ENCODE measurements around the gene FHIT. TPM values are rescaled to one million over a fixed set of nuclear protein-coding genes. Genes with fewer than 3 reads are reported as not detected.

The FHIT gene
- total and polyA plus RNA-seq, 4 donors: 2.1 to 14.7 (median 6.6) TPM

DNA sequence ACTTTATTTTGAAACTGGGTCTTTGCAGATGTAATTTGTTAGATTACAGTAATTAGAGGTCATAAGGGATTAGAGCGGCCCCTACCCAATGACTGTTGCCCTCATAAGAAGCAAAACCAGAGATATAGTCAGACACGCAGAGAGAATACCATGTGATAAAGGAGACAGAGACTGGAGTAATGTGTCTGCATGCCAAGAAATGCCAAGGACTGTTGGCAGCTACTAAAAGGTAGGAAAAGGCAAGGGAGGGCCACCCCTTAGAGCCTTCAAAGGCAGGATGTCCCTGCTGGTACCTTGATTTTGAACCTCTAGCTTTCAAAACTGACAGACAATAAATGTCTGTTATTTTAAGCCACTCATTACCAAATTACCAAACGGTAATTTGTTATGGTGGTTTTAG, 548.2 kb downstream of the FHIT start:
- Histone ChIP-seq H3K4me3 (ENCODE audit: low read depth in 1 of 3, low read length in 3 of 3) (no peak overlapping the region), H3K9me3 (ENCODE audit: control insufficient read depth in 4 of 4, low read length in 3 of 4) (no peaks in the 10 kb centered on the region), H3K27ac (ENCODE audit: low read depth in 1 of 2, low read length in 2 of 2) (no peak overlapping the region), H3K9ac (ENCODE audit: low read depth in 1 of 2, low read length in 2 of 2) (no peak overlapping the region), H3K4me1 (ENCODE audit: control insufficient read depth in 4 of 4, insufficient read depth in 4 of 4, low read length in 3 of 4) (no peaks in the 10 kb centered on the region), H3K27me3 (ENCODE audit: control insufficient read depth in 4 of 4, insufficient read depth in 4 of 4, low read length in 3 of 4) (no peaks in the 10 kb centered on the region), H3K36me3 (ENCODE audit: control insufficient read depth in 4 of 4, insufficient read depth in 3 of 4, low read depth in 1 of 4, low read length in 3 of 4) (no peaks in the 10 kb centered on the region)
- 82% methylated on average over 3 of the region's 3 CpGs for WGBS
- DNase-seq (ENCODE audit: low spot score): no peak
- TF ChIP-seq EGR1 (IDR thresholded peaks at IDR 0.05; ENCODE audit: low read depth in 2 of 2) (no peak), RAD21 (IDR thresholded peaks at IDR 0.05) (no peak), HNF4G (IDR thresholded peaks at IDR 0.05) (no peak), NR2F2 (IDR thresholded peaks at IDR 0.05) (no peak), FOXA1 (IDR thresholded peaks at IDR 0.05) (no peak), HNF4A (conservative IDR thresholded peaks at IDR 0.05) (no peak), GABPA (IDR thresholded peaks at IDR 0.05 in 1 of 2, conservative IDR thresholded peaks at IDR 0.05 in 1 of 2) (no peak), FOXA2 (IDR thresholded peaks at IDR 0.05) (no peak), RXRA (IDR thresholded peaks at IDR 0.05) (no peak), TAF1 (conservative IDR thresholded peaks at IDR 0.05) (no peak), YY1 (IDR thresholded peaks at IDR 0.05) (no peak), SP1 (IDR thresholded peaks at IDR 0.05) (no peak), JUND (IDR thresholded peaks at IDR 0.05) (no peak)
- TF ChIP-seq, protein P1, sequence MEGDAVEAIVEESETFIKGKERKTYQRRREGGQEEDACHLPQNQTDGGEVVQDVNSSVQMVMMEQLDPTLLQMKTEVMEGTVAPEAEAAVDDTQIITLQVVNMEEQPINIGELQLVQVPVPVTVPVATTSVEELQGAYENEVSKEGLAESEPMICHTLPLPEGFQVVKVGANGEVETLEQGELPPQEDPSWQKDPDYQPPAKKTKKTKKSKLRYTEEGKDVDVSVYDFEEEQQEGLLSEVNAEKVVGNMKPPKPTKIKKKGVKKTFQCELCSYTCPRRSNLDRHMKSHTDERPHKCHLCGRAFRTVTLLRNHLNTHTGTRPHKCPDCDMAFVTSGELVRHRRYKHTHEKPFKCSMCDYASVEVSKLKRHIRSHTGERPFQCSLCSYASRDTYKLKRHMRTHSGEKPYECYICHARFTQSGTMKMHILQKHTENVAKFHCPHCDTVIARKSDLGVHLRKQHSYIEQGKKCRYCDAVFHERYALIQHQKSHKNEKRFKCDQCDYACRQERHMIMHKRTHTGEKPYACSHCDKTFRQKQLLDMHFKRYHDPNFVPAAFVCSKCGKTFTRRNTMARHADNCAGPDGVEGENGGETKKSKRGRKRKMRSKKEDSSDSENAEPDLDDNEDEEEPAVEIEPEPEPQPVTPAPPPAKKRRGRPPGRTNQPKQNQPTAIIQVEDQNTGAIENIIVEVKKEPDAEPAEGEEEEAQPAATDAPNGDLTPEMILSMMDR (IDR thresholded peaks at IDR 0.05; ENCODE audit: low read depth, low read length, missing input control): no peak
- TF ChIP-seq, protein P2, sequence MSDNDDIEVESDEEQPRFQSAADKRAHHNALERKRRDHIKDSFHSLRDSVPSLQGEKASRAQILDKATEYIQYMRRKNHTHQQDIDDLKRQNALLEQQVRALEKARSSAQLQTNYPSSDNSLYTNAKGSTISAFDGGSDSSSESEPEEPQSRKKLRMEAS (IDR thresholded peaks at IDR 0.05): no peak
- TF ChIP-seq, protein P3, sequence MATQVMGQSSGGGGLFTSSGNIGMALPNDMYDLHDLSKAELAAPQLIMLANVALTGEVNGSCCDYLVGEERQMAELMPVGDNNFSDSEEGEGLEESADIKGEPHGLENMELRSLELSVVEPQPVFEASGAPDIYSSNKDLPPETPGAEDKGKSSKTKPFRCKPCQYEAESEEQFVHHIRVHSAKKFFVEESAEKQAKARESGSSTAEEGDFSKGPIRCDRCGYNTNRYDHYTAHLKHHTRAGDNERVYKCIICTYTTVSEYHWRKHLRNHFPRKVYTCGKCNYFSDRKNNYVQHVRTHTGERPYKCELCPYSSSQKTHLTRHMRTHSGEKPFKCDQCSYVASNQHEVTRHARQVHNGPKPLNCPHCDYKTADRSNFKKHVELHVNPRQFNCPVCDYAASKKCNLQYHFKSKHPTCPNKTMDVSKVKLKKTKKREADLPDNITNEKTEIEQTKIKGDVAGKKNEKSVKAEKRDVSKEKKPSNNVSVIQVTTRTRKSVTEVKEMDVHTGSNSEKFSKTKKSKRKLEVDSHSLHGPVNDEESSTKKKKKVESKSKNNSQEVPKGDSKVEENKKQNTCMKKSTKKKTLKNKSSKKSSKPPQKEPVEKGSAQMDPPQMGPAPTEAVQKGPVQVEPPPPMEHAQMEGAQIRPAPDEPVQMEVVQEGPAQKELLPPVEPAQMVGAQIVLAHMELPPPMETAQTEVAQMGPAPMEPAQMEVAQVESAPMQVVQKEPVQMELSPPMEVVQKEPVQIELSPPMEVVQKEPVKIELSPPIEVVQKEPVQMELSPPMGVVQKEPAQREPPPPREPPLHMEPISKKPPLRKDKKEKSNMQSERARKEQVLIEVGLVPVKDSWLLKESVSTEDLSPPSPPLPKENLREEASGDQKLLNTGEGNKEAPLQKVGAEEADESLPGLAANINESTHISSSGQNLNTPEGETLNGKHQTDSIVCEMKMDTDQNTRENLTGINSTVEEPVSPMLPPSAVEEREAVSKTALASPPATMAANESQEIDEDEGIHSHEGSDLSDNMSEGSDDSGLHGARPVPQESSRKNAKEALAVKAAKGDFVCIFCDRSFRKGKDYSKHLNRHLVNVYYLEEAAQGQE (IDR thresholded peaks at IDR 0.05): no peak
- TF ChIP-seq, protein P4, sequence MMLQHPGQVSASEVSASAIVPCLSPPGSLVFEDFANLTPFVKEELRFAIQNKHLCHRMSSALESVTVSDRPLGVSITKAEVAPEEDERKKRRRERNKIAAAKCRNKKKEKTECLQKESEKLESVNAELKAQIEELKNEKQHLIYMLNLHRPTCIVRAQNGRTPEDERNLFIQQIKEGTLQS (IDR thresholded peaks at IDR 0.05): no peak
- TF ChIP-seq, protein P5, sequence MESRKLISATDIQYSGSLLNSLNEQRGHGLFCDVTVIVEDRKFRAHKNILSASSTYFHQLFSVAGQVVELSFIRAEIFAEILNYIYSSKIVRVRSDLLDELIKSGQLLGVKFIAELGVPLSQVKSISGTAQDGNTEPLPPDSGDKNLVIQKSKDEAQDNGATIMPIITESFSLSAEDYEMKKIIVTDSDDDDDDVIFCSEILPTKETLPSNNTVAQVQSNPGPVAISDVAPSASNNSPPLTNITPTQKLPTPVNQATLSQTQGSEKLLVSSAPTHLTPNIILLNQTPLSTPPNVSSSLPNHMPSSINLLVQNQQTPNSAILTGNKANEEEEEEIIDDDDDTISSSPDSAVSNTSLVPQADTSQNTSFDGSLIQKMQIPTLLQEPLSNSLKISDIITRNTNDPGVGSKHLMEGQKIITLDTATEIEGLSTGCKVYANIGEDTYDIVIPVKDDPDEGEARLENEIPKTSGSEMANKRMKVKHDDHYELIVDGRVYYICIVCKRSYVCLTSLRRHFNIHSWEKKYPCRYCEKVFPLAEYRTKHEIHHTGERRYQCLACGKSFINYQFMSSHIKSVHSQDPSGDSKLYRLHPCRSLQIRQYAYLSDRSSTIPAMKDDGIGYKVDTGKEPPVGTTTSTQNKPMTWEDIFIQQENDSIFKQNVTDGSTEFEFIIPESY (IDR thresholded peaks at IDR 0.05): no peak

All from liver (tissue), 9 donors.